ENCODE results near the gene RBP5. TPM values are rescaled to one million over a fixed set of nuclear protein-coding genes. Genes with fewer than 3 reads are reported as not detected.
"Not testable (repeated sequence)": the region's sequence is repeated elsewhere in the genome, so short reads cannot be mapped to it uniquely, and the experiment has no call there.

RBP5 gene
- total and polyA plus RNA-seq, 8 donors, result 3.3 to 5.3 (median 5.0) TPM; not detected in 5

- 2 to 5% (median 4%) methylated on average over 17 to 30 of the region's 30 CpGs for WGBS, 5 donors
- peak; percentile 6 to 86 (median 75) for TF ChIP-seq POLR2AphosphoS5 (IDR thresholded peaks at IDR 0.05)
- no peak for TF ChIP-seq CTCF (IDR thresholded peaks at IDR 0.05)
- H3K36me3 ChIP-seq, result peaks cover 0 to 25% (median 16%) of the 10 kb centered on the region in 4 donors
- intact Hi-C loops (cut with DNase I; ENCODE audit: low total_unique reads), result no loop called here
- peaks cover 19 to 70% (median 28%) of the 10 kb centered on the region in 4 donors for H3K4me1 ChIP-seq
- peak overlapping the region; percentile 91 to 96 (median 95) for H3K27ac ChIP-seq
- peak overlapping the region; percentile 50 to 64 (median 60) for H3K4me3 ChIP-seq
- DNase-seq, result peak; percentile 79 to 93
- H3K9me3 ChIP-seq, result no peaks in the 10 kb centered on the region
- H3K27me3 ChIP-seq, result no peaks in the 10 kb centered on the region
Measured at GRCh38 chr12:7108003-7108795, 20.5 kb downstream of the RBP5 start.

DNA sequence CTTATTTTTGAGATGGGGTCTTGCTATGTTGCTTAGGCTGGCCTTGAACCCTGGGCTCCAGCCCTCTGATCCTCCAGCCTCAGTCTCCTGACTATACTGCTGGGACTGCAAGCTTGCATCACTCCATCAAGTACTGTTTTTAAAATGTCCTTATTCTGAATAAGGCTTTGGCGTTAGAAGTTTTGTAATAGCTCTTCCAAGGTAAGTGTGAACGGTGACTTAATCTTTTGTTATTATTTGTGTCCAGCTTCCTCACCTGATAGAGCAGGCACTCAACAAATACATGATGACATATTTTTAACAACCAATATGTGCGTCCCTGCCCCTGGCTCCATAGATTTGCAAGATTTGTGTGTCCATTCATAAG lies 21.1 kb downstream of the RBP5 start:
- no peaks in the 10 kb centered on the region for H3K27me3 ChIP-seq
- no peaks in the 10 kb centered on the region for H3K9me3 ChIP-seq
- WGBS, 5 donors, result 17 to 29% (median 24%) methylated on average over 3 of the region's 3 CpGs
- TF ChIP-seq POLR2A (IDR thresholded peaks at IDR 0.05), result no peak
- TF ChIP-seq CTCF (IDR thresholded peaks at IDR 0.05), result no peak
- no peak for TF ChIP-seq EP300 (IDR thresholded peaks at IDR 0.05)
- TF ChIP-seq POLR2AphosphoS5 (IDR thresholded peaks at IDR 0.05), result no peak
- H3K36me3 ChIP-seq, result peaks cover 0 to 29% (median 19%) of the 10 kb centered on the region in 4 donors
- intact Hi-C loops (cut with DNase I; ENCODE audit: low total_unique reads), result no loop called here
- H3K4me3 ChIP-seq, result peak overlapping the region; percentile 50 to 64 (median 60)
- H3K27ac ChIP-seq, result peak overlapping the region; percentile 91 to 96 (median 95)
- no peak for DNase-seq
- peaks cover 14 to 64% (median 25%) of the 10 kb centered on the region in 4 donors for H3K4me1 ChIP-seq

GRCh38 chr12:7107181-7107580 lies 21.5 kb downstream of the RBP5 start:
- WGBS, 5 donors, result 96 to 100% (median 98%) methylated on average over 5 of the region's 5 CpGs
- Histone ChIP-seq H3K27ac (peak overlapping the region in 4 of 5 donors; percentile 93 to 96 (median 96)), H3K4me3 (peak overlapping the region in 2 of 4 donors; percentile 50 to 64), H3K36me3 (peaks cover 0 to 34% (median 21%) of the 10 kb centered on the region in 4 donors), H3K4me1 (peaks cover 14 to 60% (median 23%) of the 10 kb centered on the region in 4 donors)
- intact Hi-C loops (cut with DNase I; ENCODE audit: low total_unique reads); H3K9me3 ChIP-seq; H3K27me3 ChIP-seq: not testable (repeated sequence)
- peak in 1 of 2 donors; percentile 1 for DNase-seq

- no peak overlapping the region for H3K27ac ChIP-seq
- no peak for TF ChIP-seq EP300 (IDR thresholded peaks at IDR 0.05)
- TF ChIP-seq CTCF (IDR thresholded peaks at IDR 0.05), result no peak
- no peak for TF ChIP-seq POLR2AphosphoS5 (IDR thresholded peaks at IDR 0.05)
- no peak for TF ChIP-seq POLR2A (IDR thresholded peaks at IDR 0.05)
- peaks cover 6 to 44% (median 29%) of the 10 kb centered on the region in 4 donors for H3K36me3 ChIP-seq
- intact Hi-C loops (cut with DNase I; ENCODE audit: low total_unique reads), result no loop called here
- H3K4me1 ChIP-seq, result peaks cover 14 to 51% (median 23%) of the 10 kb centered on the region in 4 donors
- no peaks in the 10 kb centered on the region for H3K27me3 ChIP-seq
- H3K4me3 ChIP-seq, result no peak overlapping the region
- H3K9me3 ChIP-seq, result no peaks in the 10 kb centered on the region
- no peak for DNase-seq
- 85 to 100% (median 95%) methylated on average over 1 of the region's 1 CpG for WGBS, 5 donors
Measured at GRCh38 chr12:7106082-7106481, 22.6 kb downstream of the RBP5 start.

Data from stomach (tissue), 9 donors.